GM12892 (cell line): ENCODE measurements around the gene C11orf24.

Experiments
- POLR2A ChIP-seq: IDR thresholded peaks from 2 replicates; pipeline ENCODE4 v1.6.1; 2011; ENCODE audit warnings: low read depth, low read length, control low read depth
- POLR2AphosphoS5 ChIP-seq: IDR thresholded peaks from 2 replicates; pipeline ENCODE4 v1.6.1; 2011; ENCODE audit warnings: low read depth, low read length, control low read depth
- TAF1 ChIP-seq: IDR thresholded peaks from 2 replicates; pipeline ENCODE4 v1.6.1; 2011; ENCODE audit warnings: low read depth, mild to moderate bottlenecking, control low read depth, low read length, borderline replicate concordance

- TF ChIP-seq POLR2AphosphoS5 (no peak), TAF1 (no peak), POLR2A (no peak)
These were observed 25.7 kb upstream of the C11orf24 start for GRCh38 chr11:68297494-68297811.
